GOT3 (cell line): ENCODE results near the gene WNT9B.

Experiments
- DNase-seq: peaks from one replicate; lab custom pipeline; 2025; ENCODE audit warnings: mixed read lengths; lab: John Stamatoyannopoulos, UW

WNT9B gene

DNA sequence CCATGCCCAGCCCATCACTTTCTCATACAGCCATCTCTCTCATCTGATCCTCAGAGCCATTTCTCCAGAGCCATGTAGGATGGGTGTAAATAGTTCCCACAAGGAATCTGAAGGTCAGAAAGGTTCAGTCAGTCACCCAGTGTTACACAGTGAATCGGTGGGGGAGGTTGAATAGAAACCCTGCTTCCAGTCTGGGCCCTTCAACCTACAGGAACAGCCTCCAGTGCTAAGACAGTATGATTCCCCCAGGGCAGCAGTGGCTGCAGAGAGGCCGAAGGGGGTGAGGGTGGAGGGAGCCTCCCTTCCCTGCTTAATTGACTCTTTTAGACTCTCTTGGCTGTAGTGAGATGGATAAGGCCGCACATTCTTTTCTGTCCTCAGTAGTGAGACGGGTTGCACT lies 3.6 kb downstream of the WNT9B start:
- no peak for DNase-seq

- DNase-seq: no peak
These were observed 6.2 kb downstream of the WNT9B start for GRCh38 chr17:46857600-46857999.

- no peak for DNase-seq
These were observed 8.6 kb downstream of the WNT9B start for GRCh38 chr17:46859996-46860395.

DNA sequence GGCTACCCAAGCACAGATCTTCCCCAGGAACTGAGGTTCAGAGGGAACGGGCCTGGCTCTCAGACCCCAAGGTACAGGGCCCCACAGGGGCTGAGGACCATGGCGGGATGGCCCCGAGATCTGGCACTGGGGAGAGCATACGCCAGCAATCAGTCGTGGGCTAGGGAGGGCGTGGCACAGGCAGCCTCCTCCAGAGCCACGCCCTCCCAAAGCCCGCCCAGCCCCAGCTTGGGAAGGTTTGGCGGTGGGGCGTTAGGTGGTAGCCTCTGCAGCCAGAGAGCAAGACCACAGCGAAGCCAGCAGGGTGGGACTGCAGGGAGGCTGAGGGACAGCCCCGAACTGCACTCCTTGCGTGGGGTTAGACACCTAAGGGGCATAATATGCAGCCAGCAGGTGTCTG lies 11.6 kb downstream of the WNT9B start:
- no peak for DNase-seq

GRCh38 chr17:46863383-46864121 lies 12.2 kb downstream of the WNT9B start:
- no peak for DNase-seq

DNA sequence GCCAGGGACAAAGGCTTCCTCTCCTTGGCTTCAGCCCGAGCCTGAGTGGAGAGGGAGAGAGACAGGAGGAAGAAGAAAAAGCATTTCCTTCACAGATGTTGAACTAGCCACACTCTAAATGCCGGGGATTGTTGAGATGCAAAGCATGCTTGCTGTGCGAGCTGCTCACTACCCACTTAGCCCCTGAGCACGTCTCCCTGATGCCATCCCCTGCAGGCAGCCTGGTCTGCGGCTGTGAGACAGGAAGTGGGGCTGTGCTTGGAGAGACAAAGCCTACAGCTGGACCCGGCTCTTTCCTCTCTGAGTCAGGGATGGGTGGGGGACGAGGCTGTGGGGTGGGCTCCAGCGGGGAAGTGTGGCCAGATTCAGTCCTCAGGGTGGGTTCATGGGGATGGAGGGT lies 13.7 kb downstream of the WNT9B start:
- DNase-seq: no peak

DNA sequence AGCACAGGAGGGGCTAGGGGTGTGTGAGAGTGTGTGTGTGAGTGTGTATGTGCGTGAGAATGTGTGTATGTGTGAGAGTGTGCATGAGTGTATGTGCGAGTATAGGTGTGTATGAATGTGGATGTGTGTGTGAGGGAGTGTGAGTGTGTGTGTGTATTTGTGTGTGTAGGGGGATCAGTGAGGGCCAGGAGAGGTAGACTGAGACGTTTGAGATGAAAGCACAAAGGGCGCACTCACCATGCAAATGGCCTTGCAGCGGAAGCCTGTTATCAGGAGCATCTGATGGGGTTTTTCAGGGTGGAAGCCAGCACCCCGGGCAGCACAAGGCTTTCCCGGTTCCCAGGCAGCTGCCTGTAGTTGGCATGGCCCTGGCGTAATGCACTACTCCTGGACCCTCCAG lies 14.9 kb downstream of the WNT9B start:
- no peak for DNase-seq

DNA sequence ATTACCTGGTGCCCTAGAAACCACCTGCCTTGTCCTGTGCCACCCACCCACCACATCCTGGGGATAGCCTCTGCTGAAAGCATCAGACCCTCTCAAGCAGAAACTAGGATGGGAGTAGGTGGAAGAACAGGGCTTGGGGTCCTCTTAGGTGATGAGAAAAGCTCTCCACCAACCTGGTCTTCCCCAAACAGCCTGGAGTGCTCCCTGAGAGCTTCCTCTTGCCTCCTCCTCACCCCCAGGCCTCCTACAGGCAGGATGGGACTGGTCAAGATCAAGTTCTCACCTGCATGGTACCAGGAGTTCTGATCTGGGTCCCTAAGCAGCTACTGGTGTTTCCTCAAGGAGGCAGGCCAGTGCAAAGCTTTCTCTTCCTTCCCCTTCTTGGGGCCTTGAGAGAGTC lies 15.4 kb downstream of the WNT9B start:
- DNase-seq: no peak

- DNase-seq: no peak
These were observed 17.4 kb downstream of the WNT9B start for GRCh38 chr17:46868689-46869187.

GRCh38 chr17:46869296-46869695 lies 17.9 kb downstream of the WNT9B start:
- no peak for DNase-seq

DNA sequence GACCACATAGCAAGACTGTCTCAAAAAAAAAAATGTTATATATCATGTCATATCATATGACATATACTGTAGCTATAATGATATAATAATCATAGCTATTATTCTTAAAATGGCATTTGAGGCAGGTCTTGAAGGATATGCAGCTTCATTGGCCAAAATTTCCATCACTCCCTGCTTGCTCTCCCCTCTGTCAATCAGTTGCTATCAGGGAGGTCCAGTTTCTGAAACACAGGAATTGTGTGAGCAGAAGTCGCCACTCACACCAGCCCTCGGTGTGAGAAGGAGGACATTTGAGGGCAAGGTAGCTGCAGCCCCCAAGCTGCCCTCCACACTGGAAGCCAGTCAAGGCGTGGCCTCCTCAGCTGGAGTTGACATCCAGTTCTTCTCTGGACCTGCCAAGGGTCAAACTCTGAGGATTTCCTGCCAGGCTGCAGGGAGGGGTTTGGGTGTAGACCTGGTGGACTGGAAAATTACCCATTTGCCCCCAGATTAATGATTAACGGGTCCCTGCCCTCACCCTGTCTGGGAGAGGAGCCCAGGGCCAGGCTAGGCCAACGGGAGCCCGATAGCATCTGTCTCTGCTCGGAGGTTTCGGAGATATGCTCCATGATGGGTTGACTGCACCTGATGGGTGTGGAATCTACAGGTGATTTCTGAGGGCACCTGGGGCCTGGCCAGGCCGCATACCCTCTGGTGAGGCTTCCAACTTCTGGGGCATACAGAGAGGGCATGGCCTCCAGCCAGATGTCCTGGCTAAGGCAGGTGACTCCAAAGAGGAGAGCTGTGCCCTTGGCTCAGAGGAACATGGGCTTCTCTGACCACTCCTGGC lies 18.8 kb downstream of the WNT9B start:
- no peak for DNase-seq

DNA sequence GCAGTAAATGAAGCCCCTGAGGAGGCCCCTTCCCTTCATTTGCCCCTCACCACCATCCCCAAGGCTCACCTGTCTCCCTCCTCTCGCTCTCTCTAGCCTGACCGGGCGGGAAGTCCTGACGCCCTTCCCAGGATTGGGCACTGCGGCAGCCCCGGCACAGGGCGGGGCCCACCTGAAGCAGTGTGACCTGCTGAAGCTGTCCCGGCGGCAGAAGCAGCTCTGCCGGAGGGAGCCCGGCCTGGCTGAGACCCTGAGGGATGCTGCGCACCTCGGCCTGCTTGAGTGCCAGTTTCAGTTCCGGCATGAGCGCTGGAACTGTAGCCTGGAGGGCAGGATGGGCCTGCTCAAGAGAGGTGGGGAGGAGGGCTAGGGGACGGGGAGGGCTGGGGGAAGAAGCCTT lies 21.0 kb downstream of the WNT9B start:
- DNase-seq: no peak

DNA sequence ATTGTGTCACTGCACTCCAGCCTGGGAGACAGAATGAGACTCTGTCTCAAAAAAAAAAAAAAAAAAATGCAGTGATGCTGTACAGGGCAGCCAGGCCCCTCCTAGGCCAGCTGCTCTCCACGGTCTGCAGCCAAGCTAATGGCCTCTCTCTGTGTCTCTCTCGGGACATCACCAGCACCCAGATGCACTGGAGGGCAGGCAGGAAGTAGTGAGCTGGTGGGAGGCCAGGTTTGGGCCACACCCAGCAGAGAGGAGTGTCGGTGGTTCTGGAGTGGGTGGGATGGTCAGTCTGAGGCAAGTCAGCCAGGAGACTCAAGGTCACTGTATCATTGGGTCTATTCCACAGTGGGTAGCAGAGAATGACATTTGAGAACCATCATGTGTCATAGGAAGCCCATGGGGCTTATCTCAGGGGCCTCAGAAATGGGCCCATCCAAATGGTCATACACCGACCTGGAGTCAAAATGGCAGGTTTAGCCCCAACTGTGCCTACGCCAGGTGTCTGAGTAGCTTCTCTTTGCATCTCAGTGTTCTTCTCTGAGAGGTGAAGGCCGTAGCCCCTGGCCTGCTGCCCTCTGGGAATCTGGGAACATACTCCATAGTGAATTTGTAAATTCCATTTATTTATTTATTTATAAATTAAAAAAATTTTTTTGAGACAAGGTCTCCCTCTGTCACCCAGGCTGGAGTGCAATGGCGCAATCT lies 22.7 kb downstream of the WNT9B start:
- DNase-seq: no peak

DNA sequence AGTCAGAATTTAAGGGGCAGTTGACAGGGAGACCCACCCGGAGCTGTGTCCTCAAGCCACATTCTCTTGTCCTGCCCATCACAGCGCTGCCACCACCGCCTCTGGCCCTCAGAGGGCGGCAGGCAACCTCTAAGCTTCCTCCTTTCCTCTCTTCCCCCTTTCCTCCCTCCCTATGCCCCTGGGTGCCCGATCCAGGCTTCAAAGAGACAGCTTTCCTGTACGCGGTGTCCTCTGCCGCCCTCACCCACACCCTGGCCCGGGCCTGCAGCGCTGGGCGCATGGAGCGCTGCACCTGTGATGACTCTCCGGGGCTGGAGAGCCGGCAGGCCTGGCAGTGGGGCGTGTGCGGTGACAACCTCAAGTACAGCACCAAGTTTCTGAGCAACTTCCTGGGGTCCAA lies 23.5 kb downstream of the WNT9B start:
- DNase-seq: no peak

DNA sequence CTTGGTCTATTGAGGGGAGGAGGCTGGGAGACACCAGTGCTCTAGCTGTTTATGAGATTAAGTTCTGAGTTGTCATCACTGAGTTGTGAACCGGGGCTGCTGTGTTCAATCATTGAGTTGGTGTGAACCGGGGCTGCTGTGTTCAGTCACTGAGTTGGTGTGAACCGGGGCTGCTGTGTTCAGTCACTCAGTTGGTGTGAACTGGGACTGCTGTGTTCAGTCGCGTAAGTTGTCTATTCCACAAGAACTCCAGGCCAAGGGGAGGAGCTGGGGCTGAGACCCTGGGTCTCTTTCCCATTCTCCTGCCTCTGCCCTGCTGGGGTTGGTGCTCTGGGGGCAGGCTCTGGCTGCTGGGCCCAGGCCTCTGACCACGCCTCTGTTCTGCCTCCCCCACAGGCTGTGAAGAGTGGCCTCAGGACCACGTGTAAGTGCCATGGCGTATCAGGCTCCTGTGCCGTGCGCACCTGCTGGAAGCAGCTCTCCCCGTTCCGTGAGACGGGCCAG lies 24.5 kb downstream of the WNT9B start:
- no peak for DNase-seq

DNA sequence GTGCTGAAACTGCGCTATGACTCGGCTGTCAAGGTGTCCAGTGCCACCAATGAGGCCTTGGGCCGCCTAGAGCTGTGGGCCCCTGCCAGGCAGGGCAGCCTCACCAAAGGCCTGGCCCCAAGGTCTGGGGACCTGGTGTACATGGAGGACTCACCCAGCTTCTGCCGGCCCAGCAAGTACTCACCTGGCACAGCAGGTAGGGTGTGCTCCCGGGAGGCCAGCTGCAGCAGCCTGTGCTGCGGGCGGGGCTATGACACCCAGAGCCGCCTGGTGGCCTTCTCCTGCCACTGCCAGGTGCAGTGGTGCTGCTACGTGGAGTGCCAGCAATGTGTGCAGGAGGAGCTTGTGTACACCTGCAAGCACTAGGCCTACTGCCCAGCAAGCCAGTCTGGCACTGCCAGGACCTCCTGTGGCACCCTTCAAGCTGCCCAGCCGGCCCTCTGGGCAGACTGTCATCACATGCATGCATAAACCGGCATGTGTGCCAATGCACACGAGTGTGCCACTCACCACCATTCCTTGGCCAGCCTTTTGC lies 25.0 kb downstream of the WNT9B start:
- no peak for DNase-seq

GRCh38 chr17:46876926-46877325 lies 25.5 kb downstream of the WNT9B start:
- DNase-seq: no peak

DNA sequence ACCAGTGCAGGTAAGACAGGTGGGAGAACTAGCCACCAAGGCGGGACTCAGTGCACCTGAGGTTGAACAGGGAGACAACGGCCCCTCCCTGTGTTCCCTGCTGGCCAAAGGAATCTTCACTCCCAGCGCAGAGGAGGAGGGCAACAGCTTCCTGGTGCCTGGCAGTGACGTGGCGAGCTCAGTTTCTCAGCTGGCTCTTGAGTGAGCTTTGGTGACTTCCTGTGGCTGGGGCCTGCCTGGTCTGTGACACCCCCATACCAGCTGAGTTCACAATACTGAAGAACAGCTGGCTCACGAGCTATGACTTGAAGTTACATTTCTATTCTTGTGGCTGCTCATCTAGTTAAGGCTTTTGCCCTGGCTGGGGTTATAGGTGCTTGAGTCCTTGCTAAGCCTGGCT lies 26.1 kb downstream of the WNT9B start:
- DNase-seq: no peak

- no peak for DNase-seq
These were observed 26.7 kb downstream of the WNT9B start for GRCh38 chr17:46878055-46878454.

DNA sequence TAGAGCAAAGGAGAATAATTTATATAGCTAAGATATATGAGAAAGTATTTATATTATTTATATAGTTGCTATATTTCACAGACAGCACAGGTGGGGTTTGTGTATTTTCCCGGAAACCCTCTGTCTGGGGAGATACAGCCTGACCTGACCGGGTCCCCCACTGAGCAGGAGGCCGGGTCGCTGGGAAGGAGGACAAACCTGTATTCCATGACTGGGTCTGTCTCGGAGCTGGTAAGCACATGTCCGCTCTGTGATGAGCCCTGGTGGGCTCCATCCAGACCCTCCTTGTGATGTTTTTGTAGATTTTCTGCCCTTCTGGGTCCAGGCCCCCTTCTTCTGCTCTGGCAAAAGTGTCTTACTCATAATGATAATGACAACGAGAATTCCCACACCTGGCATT lies 27.7 kb downstream of the WNT9B start:
- DNase-seq: no peak

- no peak for DNase-seq
These were observed 29.6 kb downstream of the WNT9B start for GRCh38 chr17:46881015-46881414.

GRCh38 chr17:46882666-46883065 lies 31.3 kb downstream of the WNT9B start:
- DNase-seq: no peak
